GM20431 (cell line): Measurements from ENCODE around the gene OPRL1.
"Not testable (repeated sequence)": the region's sequence is repeated elsewhere in the genome, so short reads cannot be mapped to it uniquely, and the experiment has no call there.

Experiments
- in situ Hi-C: fragments of 300-500 bp; cut with MseI, MboI; formaldehyde crosslinking; loops from one replicate; pipeline ENCODE4 v1.15.0; 2020; ENCODE audit warnings: low sequenced_read_pairs; ENCODE audit not compliant: unreplicated experiment

The OPRL1 gene

DNA sequence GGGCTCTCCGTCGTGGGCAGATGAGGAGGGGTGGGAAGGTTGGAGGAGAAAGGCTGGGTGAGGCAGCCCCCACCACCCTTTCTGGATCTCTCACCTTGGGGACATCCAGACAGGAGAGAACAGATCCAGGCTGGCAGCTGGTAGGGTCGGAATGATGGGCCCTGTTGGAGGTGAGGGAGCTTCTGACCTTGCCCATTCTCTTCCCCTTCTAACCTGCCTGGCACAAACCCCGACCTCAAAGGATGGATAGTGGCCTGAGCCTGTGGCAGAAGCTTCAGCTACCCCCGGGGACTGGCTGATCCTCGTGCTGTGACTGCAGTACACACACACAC is 33.5 kb downstream of the OPRL1 start:
- in situ Hi-C loops = no loop called here

DNA sequence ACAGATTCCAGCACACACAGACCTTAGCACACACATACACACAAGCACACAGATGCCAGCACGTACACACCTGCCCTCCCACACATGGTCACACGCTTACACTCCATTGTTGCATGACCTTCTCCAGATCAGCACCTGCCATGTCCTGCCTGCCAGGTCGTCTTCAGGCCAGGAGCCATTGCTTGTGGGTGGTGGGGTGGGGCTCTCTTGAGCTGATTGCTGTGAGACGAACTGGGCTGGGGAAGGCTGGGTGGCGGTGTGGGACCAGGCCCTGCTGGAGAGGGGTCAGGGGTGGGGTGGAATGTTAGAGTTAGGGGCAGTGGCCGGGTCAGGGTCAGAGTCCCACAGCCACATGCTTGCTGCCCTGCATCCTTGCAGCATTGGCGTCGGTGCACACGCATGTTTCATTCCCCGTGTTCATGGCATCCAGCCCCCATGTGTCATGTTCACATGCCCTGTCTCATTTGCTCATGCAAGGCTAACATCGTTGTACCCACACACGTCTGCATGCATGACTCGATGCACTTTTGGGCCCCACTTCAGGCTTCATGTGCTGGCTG is 34.0 kb downstream of the OPRL1 start:
- in situ Hi-C loops = no loop called here

GRCh38 chr20:64114356-64114971 is 34.6 kb downstream of the OPRL1 start:
- in situ Hi-C loops = no loop called here

DNA sequence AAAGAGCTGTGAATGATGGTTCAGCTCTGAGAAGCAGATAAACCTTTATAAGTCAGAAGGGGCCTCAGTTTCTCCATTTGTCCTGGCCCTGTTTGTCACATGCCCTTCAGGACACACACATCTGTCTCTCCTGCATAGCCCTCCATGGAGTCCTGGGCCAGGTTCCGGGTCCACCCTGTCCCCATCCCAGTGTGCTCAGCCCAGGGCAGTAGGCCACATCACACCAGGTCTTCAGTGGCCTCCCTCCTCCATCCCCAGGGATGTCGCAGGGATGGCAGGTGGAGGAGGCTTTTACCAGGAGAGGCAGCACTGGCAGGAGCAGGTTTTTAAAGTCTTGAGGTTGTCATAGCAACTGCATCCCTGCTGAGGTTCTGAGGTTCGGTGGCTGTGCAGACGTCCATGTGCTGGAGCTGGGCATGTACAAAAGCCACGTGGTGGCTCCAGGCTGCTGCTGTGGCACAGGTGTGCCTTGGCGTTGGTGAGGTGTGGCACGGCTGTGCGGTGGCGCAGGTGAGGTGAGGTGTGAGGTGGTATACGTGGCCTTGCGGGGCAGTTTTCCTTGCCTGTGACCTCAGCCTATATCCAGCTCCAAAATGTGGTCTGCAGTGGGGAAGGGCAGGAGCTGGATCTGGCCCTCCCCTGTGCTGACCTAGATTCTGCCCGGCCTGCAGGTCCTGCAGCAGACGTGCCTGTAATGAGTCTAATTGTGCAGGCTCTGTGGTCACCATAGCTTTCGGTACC is 35.5 kb downstream of the OPRL1 start:
- in situ Hi-C loops = no loop called here

DNA sequence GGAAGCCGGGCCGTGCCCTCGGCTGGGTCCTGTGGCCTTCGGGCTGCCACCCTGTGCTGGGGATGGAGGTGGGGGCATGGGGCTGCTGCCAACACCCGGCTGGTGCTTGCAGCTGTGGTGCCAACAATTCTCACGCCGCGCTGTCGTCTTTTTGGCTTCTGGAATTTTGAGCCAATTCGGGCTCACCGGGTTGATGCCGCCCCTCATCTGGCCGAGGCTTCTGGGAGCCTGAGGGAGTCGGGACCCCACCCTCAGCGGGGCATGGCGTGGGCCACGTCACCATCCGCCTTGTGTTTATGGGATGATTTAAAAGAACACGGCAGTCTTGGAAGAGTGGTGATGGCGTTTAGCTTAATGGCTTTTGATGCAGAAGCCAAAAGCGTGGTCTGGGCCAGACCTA is 36.1 kb downstream of the OPRL1 start:
- in situ Hi-C loops = no loop called here

- in situ Hi-C loops = no loop called here
These were observed 36.9 kb downstream of the OPRL1 start for GRCh38 chr20:64116541-64117431.

- in situ Hi-C loops = not testable (repeated sequence)
These were observed 37.5 kb downstream of the OPRL1 start for GRCh38 chr20:64117432-64117777.

- in situ Hi-C loops = no loop called here
These were observed 39.4 kb downstream of the OPRL1 start for GRCh38 chr20:64119301-64119680.

DNA sequence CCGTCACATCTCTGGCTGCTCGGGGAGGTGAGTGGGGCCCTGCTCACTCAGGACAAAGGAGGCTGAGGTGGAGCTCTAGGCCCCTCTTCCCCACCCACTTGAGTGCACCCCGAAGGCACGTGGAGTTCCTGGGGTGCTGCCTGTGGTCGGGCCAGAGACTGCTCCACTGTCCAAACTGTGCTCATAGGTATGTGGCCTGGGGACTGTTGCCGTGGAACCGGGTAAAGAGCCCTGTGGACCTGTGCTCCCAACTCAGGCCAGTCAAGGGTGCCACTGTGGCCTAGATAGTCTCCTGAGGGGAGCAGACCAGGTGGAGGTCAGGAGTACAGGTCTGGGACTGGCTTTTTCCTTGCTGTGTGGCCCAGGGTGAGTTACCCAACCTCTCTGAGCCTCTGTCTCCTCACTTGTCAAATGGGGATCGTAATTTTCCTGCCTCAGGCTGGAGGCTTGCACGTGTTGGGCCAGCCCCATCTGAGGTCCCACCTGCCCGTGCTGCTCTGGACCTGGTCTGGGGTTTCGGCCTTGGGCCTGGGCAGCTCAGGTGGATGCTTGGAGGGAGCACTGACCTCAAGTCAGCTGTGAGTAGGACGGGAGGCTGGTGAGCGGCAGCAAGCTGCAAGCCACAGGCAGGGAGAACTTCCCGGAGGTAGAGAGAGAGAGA is 39.9 kb downstream of the OPRL1 start:
- in situ Hi-C loops = no loop called here

- in situ Hi-C loops = no loop called here
These were observed 41.7 kb downstream of the OPRL1 start for GRCh38 chr20:64121586-64121985.

DNA sequence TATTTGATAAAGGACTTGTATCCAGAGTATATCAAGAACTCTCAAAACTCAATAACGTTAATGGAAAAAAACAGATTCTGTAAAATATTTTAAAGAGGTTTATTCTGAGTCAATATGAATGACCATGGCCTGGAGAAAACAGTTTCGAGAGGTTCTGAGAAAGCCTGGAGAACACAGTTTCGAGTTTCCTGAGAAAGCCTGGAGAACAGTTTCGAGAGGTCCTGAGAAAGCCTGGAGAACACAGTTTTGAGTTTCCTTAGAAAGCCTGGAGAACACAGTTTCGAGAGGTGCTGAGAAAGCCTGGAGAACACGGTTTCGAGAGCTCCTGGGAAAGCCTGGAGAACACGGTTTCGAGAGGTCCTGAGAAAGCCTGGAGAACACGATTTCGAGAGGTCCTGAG is 43.0 kb downstream of the OPRL1 start:
- in situ Hi-C loops = not testable (repeated sequence)

DNA sequence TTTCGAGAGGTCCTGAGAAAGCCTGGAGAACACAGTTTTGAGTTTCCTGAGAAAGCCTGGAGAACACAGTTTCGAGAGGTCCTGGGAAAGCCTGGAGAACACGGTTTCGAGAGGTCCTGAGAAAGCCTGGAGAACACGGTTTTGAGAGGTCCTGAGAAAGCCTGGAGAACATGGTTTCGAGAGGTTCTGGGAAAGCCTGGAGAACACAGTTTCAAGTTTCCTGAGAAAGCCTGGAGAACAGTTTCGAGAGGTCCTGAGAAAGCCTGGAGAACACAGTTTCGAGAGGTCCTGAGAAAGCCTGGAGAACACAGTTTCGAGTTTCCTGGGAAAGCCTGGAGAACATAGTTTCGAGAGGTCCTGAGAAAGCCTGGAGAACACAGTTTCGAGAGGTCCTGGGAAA is 43.6 kb downstream of the OPRL1 start:
- in situ Hi-C loops = not testable (repeated sequence)

GRCh38 chr20:64129146-64129782 is 49.4 kb downstream of the OPRL1 start:
- in situ Hi-C loops = no loop called here

DNA sequence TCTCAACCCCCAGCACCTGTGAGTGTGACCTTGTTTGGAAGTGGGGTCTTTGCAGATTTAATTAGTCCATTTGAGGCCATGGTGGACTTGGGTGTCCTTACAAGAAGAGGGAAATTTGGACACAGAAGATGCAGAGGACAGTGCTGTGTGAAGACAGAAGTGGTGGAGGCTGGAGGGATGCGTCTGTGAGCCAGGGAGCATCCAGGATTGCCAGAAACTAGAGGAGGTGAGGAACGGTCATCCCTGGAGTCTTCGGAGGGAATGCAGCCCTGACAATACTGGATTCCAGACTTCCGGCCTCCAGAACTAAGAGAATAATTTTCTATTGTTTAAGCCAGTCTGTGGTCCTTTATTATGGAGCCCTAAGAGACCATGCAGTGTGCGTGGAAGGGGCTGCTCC is 50.4 kb downstream of the OPRL1 start:
- in situ Hi-C loops = no loop called here

DNA sequence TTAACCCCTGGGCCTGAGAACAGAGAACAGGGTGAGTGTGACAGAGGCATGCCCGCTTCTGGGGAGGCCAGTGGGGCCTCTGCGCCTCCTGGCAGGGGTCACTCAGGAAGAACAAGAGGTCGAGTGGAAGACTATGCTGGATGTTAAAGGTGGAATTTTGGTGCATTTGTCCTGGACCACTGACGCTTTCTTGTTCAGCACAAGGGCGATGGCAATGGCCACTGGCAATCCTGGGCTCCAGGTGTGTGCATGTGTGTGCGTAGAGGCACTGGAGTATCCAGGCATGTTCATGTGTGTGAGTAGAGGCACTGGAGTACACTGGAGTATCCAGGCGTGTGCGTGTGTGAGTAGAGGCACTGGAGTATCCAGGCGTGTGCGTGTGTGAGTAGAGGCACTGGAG is 51.0 kb downstream of the OPRL1 start:
- in situ Hi-C loops = no loop called here

GRCh38 chr20:64131406-64131805 is 51.5 kb downstream of the OPRL1 start:
- in situ Hi-C loops = no loop called here

- in situ Hi-C loops = no loop called here
These were observed 54.1 kb downstream of the OPRL1 start for GRCh38 chr20:64133951-64134407.

DNA sequence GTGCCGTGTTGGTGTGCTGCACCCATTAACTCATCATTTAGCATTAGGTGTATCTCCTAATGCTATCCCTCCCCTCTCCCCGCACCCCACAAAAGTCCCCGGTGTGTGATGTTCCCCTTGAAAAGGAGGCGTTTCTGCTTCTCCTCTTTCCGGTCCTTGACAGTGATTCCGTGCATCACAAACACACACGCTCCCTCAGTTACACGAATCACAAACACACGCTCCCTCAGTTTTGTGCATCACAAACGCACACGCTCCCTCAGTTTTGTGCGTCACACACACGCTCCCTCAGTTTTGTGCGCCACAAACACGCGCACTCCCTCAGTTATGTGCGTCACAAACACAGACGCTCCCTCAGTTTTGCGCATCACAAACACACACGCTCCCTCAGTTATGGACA is 54.9 kb downstream of the OPRL1 start:
- in situ Hi-C loops = not testable (repeated sequence)

DNA sequence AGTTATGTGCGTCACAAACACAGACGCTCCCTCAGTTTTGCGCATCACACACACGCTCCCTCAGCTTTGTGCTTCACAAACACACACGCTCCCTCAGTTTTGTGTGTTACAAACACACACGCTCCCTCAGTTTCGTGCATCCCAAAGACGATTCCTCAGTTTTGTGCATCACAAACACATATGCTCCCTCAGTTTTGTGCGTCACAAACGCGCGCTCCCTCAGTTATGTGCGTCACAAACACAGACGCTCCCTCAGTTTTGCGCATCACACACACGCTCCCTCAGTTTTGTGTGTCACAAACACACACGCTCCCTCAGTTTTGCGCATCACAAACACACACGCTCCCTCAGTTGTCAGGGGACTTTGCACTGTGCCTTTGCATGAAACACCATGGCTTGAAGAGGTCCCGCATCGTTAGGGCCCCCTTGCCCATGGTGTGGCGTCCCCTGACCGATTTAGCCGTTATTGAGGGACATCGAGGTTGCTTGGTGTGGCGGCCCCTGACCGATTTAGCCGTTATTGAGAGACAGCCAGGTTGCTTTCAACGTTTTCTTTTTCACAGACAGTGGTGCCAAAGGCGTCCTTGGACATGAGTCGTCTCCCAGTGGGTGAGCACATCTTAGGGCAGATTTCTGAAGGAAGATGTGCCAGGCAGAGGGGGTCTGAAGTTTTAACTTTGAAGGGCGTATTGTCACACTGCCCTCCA is 56.3 kb downstream of the OPRL1 start:
- in situ Hi-C loops = no loop called here
